Activated CD8-positive, alpha-beta memory T cell treated with anti-CD3 and anti-CD28 coated beads, Interleukin-2, amount 10 ng/mL, durations not matched to agents 7 days and 5 days (primary cell): Measurements from ENCODE around the gene DPT. TPM values are rescaled to one million over a fixed set of nuclear protein-coding genes. Genes with fewer than 3 reads are reported as not detected.

Experiments used
- ATAC-seq: fragments of 150-1000 bp; cut with Tn5 transposase; one replicate; pipeline ENCODE4 v1.10.0; 2021; ENCODE audit warnings: moderate library complexity
- CTCF ChIA-PET: fragments of 350-600 bp; sonication (Branson Sonifier 250); formaldehyde crosslinking; loops from one replicate; lab custom pipeline; 2021; ENCODE audit warnings: antibody characterized with exemption; lab: Charles Lee
- DNase-seq: peaks from one replicate; pipeline ENCODE4 v3.0.0-alpha.2; 2020
- H3K27ac Mint-ChIP-seq: one replicate; pipeline ENCODE4 v1.8.0; 2021; ENCODE audit warnings: mild to moderate bottlenecking, mixed read lengths
- H3K27me3 Mint-ChIP-seq: one replicate; pipeline ENCODE4 v1.8.0; 2021; ENCODE audit warnings: mixed read lengths
- H3K36me3 Mint-ChIP-seq: one replicate; pipeline ENCODE4 v1.8.0; 2021; ENCODE audit warnings: mild to moderate bottlenecking, mixed read lengths
- H3K4me1 Mint-ChIP-seq: one replicate; pipeline ENCODE4 v1.8.0; 2021; ENCODE audit warnings: mixed read lengths
- H3K4me3 Mint-ChIP-seq: one replicate; pipeline ENCODE4 v1.8.0; 2021; ENCODE audit warnings: mild to moderate bottlenecking, moderate library complexity, mixed read lengths
- H3K9me3 Mint-ChIP-seq: one replicate; pipeline ENCODE4 v1.8.0; 2022; ENCODE audit warnings: low read depth, mixed read lengths
- total RNA-seq, 2 experiments: library from RNA; stranded (reverse); gene quantifications; one replicate each; pipeline ENCODE4 v1.2.3, GENCODE V29; 2021

DPT gene
- total RNA-seq, 2 experiments from 2014 or later: not detected

DNA sequence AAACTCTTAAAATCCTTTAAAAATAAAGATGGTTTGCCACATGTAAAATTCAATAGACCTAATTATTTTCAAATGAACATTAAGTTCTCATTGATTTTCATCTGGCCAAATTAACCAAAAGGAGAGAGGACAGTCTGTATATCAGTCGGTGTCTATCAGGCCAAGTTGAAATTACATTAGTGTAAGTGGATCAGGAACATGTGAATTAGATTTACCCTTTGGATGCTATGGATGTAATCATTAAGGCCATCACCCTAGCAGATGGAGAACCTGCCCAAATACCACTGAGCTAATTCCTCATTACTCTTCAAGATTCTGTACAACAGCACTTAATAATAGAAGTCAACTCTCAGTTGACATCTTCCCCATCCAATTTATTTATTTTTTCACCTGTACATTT lies 29.5 kb upstream of the DPT start:
- CTCF ChIA-PET: no interaction called here
- ATAC-seq (no peak), DNase-seq (no peak)
- Mint-ChIP-seq H3K27ac (no peak overlapping the region), H3K27me3 (no peaks in the 10 kb centered on the region), H3K4me3 (no peak overlapping the region), H3K36me3 (no peaks in the 10 kb centered on the region), H3K4me1 (no peaks in the 10 kb centered on the region), H3K9me3 (no peaks in the 10 kb centered on the region)

DNA sequence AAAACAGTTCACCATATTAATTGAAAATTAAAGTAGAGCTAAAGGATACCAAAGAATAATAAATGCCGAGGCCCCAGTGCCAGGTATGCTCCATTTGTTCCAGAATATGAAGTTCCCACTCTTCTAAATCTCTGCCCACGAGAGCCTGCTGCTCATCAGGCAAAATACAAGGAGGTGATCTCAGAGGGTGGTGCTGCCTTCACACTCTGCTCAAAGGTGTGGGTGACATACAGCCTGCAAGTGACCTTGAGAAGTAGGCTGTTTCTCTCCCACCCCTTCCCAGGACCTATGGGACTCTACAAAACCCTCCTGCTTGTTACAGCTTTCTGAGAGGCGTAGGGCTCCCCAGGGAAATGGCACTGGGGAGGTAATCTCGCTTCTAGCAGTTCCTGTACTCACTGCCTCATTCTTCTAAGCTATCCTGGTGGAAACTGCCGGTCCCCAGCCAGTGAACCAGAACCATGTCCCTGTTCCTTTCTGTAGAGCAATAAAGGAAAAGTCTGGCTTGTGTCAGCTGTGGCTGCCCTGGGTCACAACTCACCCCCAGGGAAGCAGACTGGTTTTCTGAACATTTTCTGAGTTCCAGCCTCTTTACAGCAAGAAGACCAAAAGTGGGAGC lies 26.9 kb upstream of the DPT start:
- ATAC-seq (no peak), DNase-seq (no peak)
- Mint-ChIP-seq H3K4me3 (no peak overlapping the region), H3K4me1 (peaks cover 3% of the 10 kb centered on the region), H3K27ac (no peak overlapping the region), H3K36me3 (no peaks in the 10 kb centered on the region), H3K9me3 (no peaks in the 10 kb centered on the region), H3K27me3 (peaks cover 6% of the 10 kb centered on the region)
- CTCF ChIA-PET: interaction anchor here (1.0 kb wide), 1 partner anchor 119 kb away, joined by 3 read pairs; no protein-coding TSS in a partner anchor

GRCh38 chr1:168752171-168752832 lies 23.3 kb upstream of the DPT start:
- no peaks in the 10 kb centered on the region for H3K9me3 Mint-ChIP-seq
- DNase-seq (no peak), ATAC-seq (no peak)
- peaks cover 3% of the 10 kb centered on the region for H3K4me1 Mint-ChIP-seq
- CTCF ChIA-PET: no interaction called here
- H3K36me3 Mint-ChIP-seq: no peaks in the 10 kb centered on the region
- no peak overlapping the region for H3K4me3 Mint-ChIP-seq
- H3K27ac Mint-ChIP-seq: no peak overlapping the region
- H3K27me3 Mint-ChIP-seq: peaks cover 11% of the 10 kb centered on the region

GRCh38 chr1:168751195-168751650 lies 22.2 kb upstream of the DPT start:
- Mint-ChIP-seq H3K36me3 (no peaks in the 10 kb centered on the region), H3K9me3 (no peaks in the 10 kb centered on the region), H3K4me3 (no peak overlapping the region), H3K27me3 (peaks cover 13% of the 10 kb centered on the region), H3K27ac (no peak overlapping the region), H3K4me1 (peaks cover 3% of the 10 kb centered on the region)
- ATAC-seq (no peak), DNase-seq (no peak)
- CTCF ChIA-PET: no interaction called here

DNA sequence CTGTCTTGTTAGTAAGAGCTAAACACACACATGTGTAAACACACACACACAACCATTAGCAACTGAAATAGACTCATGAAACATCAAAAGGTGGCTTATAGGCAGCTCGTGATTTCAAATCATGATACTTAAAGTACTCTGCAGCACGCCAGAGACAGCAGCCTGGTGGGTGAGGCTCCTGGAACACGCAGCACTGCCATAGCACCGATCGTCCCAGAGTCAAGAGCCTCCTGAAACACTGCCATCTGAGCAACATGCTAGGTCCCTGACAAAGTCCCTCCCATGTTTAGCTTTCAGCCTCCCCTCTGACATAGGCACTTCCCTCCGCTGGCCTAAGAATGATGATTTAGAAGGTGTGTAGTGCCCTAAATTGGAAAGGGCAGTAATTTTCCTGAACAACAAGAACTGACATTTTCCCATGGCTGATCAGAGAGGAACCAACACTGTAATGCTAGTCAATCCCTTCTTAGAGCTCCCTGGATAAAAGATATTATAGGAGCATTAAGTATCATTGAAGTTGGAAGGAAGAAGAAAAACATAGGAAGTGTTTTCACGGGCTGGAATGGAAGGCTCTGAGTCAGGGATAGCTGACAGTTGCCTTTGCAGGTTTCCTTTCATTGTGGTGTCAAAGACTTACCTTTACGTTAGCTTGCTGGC lies 14.1 kb upstream of the DPT start:
- Mint-ChIP-seq H3K4me3 (no peak overlapping the region), H3K9me3 (no peaks in the 10 kb centered on the region), H3K36me3 (no peaks in the 10 kb centered on the region), H3K27me3 (peaks cover 6% of the 10 kb centered on the region), H3K4me1 (no peaks in the 10 kb centered on the region), H3K27ac (no peak overlapping the region)
- DNase-seq (no peak), ATAC-seq (no peak)
- CTCF ChIA-PET: no interaction called here

DNA sequence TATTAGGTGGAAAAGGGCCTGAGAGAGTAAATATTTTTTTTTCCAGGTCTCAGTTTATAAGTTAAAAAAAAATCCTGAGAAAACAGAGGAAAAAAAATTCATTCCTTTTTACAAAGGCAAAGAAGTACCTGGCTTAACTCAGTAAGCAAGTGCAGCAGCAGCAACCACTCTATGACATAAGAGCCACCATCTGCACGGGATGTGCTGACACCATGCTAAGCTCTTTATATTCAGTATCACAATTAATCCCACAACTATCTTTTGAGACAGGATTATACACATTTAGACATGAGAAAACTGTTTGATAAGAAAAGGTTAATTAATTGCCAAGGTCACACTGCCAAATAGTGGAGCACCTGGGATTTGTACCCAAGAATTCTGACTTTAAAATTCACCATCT lies 13.4 kb upstream of the DPT start:
- Mint-ChIP-seq H3K27me3 (peaks cover 2% of the 10 kb centered on the region), H3K9me3 (no peaks in the 10 kb centered on the region), H3K36me3 (no peaks in the 10 kb centered on the region), H3K4me1 (no peaks in the 10 kb centered on the region), H3K27ac (no peak overlapping the region), H3K4me3 (no peak overlapping the region)
- ATAC-seq: no peak
- no peak for DNase-seq
- CTCF ChIA-PET: no interaction called here

- no peak for ATAC-seq
- H3K27ac Mint-ChIP-seq: no peak overlapping the region
- no peaks in the 10 kb centered on the region for H3K4me1 Mint-ChIP-seq
- DNase-seq: no peak
- peaks cover 2% of the 10 kb centered on the region for H3K27me3 Mint-ChIP-seq
- no peaks in the 10 kb centered on the region for H3K9me3 Mint-ChIP-seq
- no peaks in the 10 kb centered on the region for H3K36me3 Mint-ChIP-seq
- CTCF ChIA-PET: no interaction called here
- no peak overlapping the region for H3K4me3 Mint-ChIP-seq
Measured at GRCh38 chr1:168739908-168740307, 10.9 kb upstream of the DPT start.

GRCh38 chr1:168736520-168736919 lies 7.5 kb upstream of the DPT start:
- Mint-ChIP-seq H3K27ac (no peak overlapping the region), H3K36me3 (no peaks in the 10 kb centered on the region), H3K4me1 (no peaks in the 10 kb centered on the region), H3K27me3 (peaks cover 2% of the 10 kb centered on the region), H3K4me3 (no peak overlapping the region), H3K9me3 (no peaks in the 10 kb centered on the region)
- ATAC-seq: no peak
- CTCF ChIA-PET: no interaction called here
- DNase-seq: no peak

DNA sequence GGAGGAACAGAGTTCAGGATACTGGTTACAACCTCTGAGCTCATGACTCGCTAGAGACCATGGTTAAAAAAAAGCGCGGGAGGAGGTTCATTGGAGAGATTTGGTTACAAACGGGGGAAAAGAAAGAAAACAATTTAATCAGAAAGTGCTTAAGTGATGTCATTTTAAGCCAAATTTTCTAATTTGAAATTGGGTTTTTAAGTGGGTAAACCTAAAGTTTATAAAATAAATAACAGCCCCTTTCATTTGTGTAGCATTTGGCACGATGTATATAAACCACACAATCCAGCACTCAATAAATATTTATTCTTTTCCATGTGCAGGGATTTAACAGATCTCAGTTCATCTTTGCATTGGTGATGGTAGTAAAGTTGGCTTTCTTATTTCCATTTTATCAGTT lies 7.0 kb upstream of the DPT start:
- no peaks in the 10 kb centered on the region for H3K9me3 Mint-ChIP-seq
- H3K36me3 Mint-ChIP-seq: no peaks in the 10 kb centered on the region
- H3K27me3 Mint-ChIP-seq: peaks cover 2% of the 10 kb centered on the region
- H3K27ac Mint-ChIP-seq: no peak overlapping the region
- DNase-seq: no peak
- ATAC-seq: no peak
- no peaks in the 10 kb centered on the region for H3K4me1 Mint-ChIP-seq
- CTCF ChIA-PET: no interaction called here
- H3K4me3 Mint-ChIP-seq: no peak overlapping the region

DNA sequence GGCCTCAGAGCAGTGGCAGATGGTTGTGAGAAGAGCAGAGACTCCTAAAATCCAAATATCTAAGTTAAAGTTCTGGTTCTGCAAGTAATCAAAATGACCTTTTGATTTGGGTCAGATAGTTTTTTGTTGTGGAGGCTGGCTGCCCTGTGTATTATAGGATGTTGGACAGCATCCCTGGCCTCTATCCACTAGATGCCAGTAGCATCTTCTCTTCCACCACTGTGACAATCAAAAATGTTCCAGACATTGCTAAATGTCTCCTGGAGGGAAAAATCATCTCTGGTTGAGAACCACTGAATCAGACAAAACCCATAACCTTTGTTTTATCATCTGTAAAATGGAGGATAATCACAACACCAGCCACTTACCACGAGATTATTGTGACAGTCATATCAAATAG lies 5.9 kb upstream of the DPT start:
- ATAC-seq: no peak
- H3K9me3 Mint-ChIP-seq: no peaks in the 10 kb centered on the region
- H3K4me3 Mint-ChIP-seq: no peak overlapping the region
- CTCF ChIA-PET: no interaction called here
- H3K27ac Mint-ChIP-seq: no peak overlapping the region
- no peaks in the 10 kb centered on the region for H3K36me3 Mint-ChIP-seq
- no peaks in the 10 kb centered on the region for H3K4me1 Mint-ChIP-seq
- H3K27me3 Mint-ChIP-seq: peaks cover 2% of the 10 kb centered on the region
- no peak for DNase-seq

- no peaks in the 10 kb centered on the region for H3K36me3 Mint-ChIP-seq
- H3K4me3 Mint-ChIP-seq: no peak overlapping the region
- H3K27ac Mint-ChIP-seq: no peak overlapping the region
- CTCF ChIA-PET: no interaction called here
- H3K9me3 Mint-ChIP-seq: no peaks in the 10 kb centered on the region
- ATAC-seq (no peak), DNase-seq (no peak)
- peaks cover 2% of the 10 kb centered on the region for H3K27me3 Mint-ChIP-seq
- no peaks in the 10 kb centered on the region for H3K4me1 Mint-ChIP-seq
Measured at GRCh38 chr1:168734271-168734670, 5.3 kb upstream of the DPT start.

- Mint-ChIP-seq H3K27ac (no peak overlapping the region), H3K9me3 (no peaks in the 10 kb centered on the region), H3K36me3 (no peaks in the 10 kb centered on the region), H3K4me1 (no peaks in the 10 kb centered on the region), H3K27me3 (peaks cover 2% of the 10 kb centered on the region), H3K4me3 (no peak overlapping the region)
- DNase-seq: no peak
- no peak for ATAC-seq
- CTCF ChIA-PET: no interaction called here
Measured at GRCh38 chr1:168733241-168733640, 4.2 kb upstream of the DPT start.

- Mint-ChIP-seq H3K4me1 (no peaks in the 10 kb centered on the region), H3K27me3 (peaks cover 2% of the 10 kb centered on the region), H3K36me3 (no peaks in the 10 kb centered on the region), H3K4me3 (no peak overlapping the region), H3K27ac (no peak overlapping the region), H3K9me3 (no peaks in the 10 kb centered on the region)
- CTCF ChIA-PET: no interaction called here
- DNase-seq (no peak), ATAC-seq (no peak)
Measured at GRCh38 chr1:168732736-168733135, 3.7 kb upstream of the DPT start.
